Activated naive CD4-positive, alpha-beta T cell treated with anti-CD3 and anti-CD28 coated beads for 36 hours (primary cell): ENCODE results near the gene CACNA1C. TPM values are rescaled to one million over a fixed set of nuclear protein-coding genes. Genes with fewer than 3 reads are reported as not detected.

Experiments
- CTCF ChIA-PET: fragments of 350-600 bp; sonication (Branson Sonifier 250); formaldehyde crosslinking; loops from one replicate; lab custom pipeline; 2021; ENCODE audit warnings: antibody characterized with exemption; lab: Charles Lee
- DNase-seq: peaks from one replicate; pipeline ENCODE4 v3.0.0-alpha.2; 2020
- H3K27ac Mint-ChIP-seq: one replicate; pipeline ENCODE4 v1.8.0; 2021; ENCODE audit warnings: mild to moderate bottlenecking, mixed read lengths
- H3K27me3 Mint-ChIP-seq: one replicate; pipeline ENCODE4 v1.8.0; 2021; ENCODE audit warnings: low read depth, mixed read lengths
- H3K36me3 Mint-ChIP-seq: one replicate; pipeline ENCODE4 v1.8.0; 2021; ENCODE audit warnings: low read depth, mixed read lengths
- H3K4me1 Mint-ChIP-seq: one replicate; pipeline ENCODE4 v1.8.0; 2021; ENCODE audit warnings: low read depth, mixed read lengths
- H3K4me3 Mint-ChIP-seq: one replicate; pipeline ENCODE4 v1.8.0; 2021; ENCODE audit warnings: mild to moderate bottlenecking, moderate library complexity, mixed read lengths
- H3K9me3 Mint-ChIP-seq: one replicate; pipeline ENCODE4 v1.8.0; 2021; ENCODE audit warnings: mixed read lengths
- intact Hi-C: fragments of 100-400 bp; cut with micrococcal nuclease; formaldehyde crosslinking; loops from one replicate; pipeline ENCODE4 v1.15.1; 2023
- total RNA-seq, 2 experiments: library from RNA; stranded (reverse); gene quantifications; one replicate each; pipeline ENCODE4 v1.2.3, GENCODE V29; 2021

CACNA1C gene
- total RNA-seq, 2 experiments from 2014 or later: 0.02 to 0.12 TPM

- no peak for DNase-seq
- Mint-ChIP-seq H3K27ac (no peak overlapping the region), H3K4me3 (no peak overlapping the region), H3K27me3 (peaks cover 2% of the 10 kb centered on the region), H3K36me3 (no peaks in the 10 kb centered on the region), H3K9me3 (no peaks in the 10 kb centered on the region), H3K4me1 (no peaks in the 10 kb centered on the region)
- intact Hi-C loops: no loop called here
- CTCF ChIA-PET: no interaction called here
These were observed 56.3 kb downstream of the CACNA1C start for GRCh38 chr12:2108975-2109671.

GRCh38 chr12:2110127-2110526, 57.3 kb downstream of the CACNA1C start:
- Mint-ChIP-seq H3K4me3 (no peak overlapping the region), H3K9me3 (no peaks in the 10 kb centered on the region), H3K4me1 (no peaks in the 10 kb centered on the region), H3K36me3 (no peaks in the 10 kb centered on the region), H3K27ac (no peak overlapping the region), H3K27me3 (peaks cover 2% of the 10 kb centered on the region)
- intact Hi-C loops: no loop called here
- DNase-seq: no peak
- CTCF ChIA-PET: no interaction called here

- no peak for DNase-seq
- no peaks in the 10 kb centered on the region for H3K36me3 Mint-ChIP-seq
- H3K4me3 Mint-ChIP-seq: no peak overlapping the region
- no peak overlapping the region for H3K27ac Mint-ChIP-seq
- no peaks in the 10 kb centered on the region for H3K4me1 Mint-ChIP-seq
- CTCF ChIA-PET: no interaction called here
- no peaks in the 10 kb centered on the region for H3K27me3 Mint-ChIP-seq
- intact Hi-C loops: no loop called here
- no peaks in the 10 kb centered on the region for H3K9me3 Mint-ChIP-seq
These were observed 58.2 kb downstream of the CACNA1C start for GRCh38 chr12:2110849-2111566.

GRCh38 chr12:2111826-2112225, 59.0 kb downstream of the CACNA1C start:
- intact Hi-C loops: no loop called here
- Mint-ChIP-seq H3K9me3 (no peaks in the 10 kb centered on the region), H3K4me3 (no peak overlapping the region), H3K27me3 (no peaks in the 10 kb centered on the region), H3K27ac (no peak overlapping the region), H3K36me3 (no peaks in the 10 kb centered on the region), H3K4me1 (no peaks in the 10 kb centered on the region)
- CTCF ChIA-PET: no interaction called here
- DNase-seq: no peak

- Mint-ChIP-seq H3K36me3 (no peaks in the 10 kb centered on the region), H3K9me3 (no peaks in the 10 kb centered on the region), H3K4me1 (no peaks in the 10 kb centered on the region), H3K27ac (no peak overlapping the region), H3K4me3 (no peak overlapping the region), H3K27me3 (no peaks in the 10 kb centered on the region)
- CTCF ChIA-PET: no interaction called here
- intact Hi-C loops: no loop called here
- DNase-seq: no peak
These were observed 59.6 kb downstream of the CACNA1C start for GRCh38 chr12:2112401-2112800.

GRCh38 chr12:2113119-2113912, 60.5 kb downstream of the CACNA1C start:
- H3K27ac Mint-ChIP-seq: no peak overlapping the region

GRCh38 chr12:2114071-2114470, 61.3 kb downstream of the CACNA1C start:
- Mint-ChIP-seq H3K27me3 (no peaks in the 10 kb centered on the region), H3K4me1 (no peaks in the 10 kb centered on the region), H3K36me3 (no peaks in the 10 kb centered on the region), H3K4me3 (no peak overlapping the region), H3K9me3 (no peaks in the 10 kb centered on the region), H3K27ac (no peak overlapping the region)
- no peak for DNase-seq
- CTCF ChIA-PET: no interaction called here
- intact Hi-C loops: no loop called here

More at GRCh38 chr12:2113119-2113912, 60.5 kb downstream of the CACNA1C start:
- Mint-ChIP-seq H3K4me3 (no peak overlapping the region), H3K4me1 (no peaks in the 10 kb centered on the region), H3K9me3 (no peaks in the 10 kb centered on the region), H3K27me3 (no peaks in the 10 kb centered on the region), H3K36me3 (no peaks in the 10 kb centered on the region)
- intact Hi-C loops: no loop called here
- DNase-seq: no peak
- CTCF ChIA-PET: no interaction called here

- Mint-ChIP-seq H3K27me3 (no peaks in the 10 kb centered on the region), H3K4me3 (no peak overlapping the region), H3K36me3 (no peaks in the 10 kb centered on the region), H3K9me3 (no peaks in the 10 kb centered on the region), H3K4me1 (no peaks in the 10 kb centered on the region), H3K27ac (no peak overlapping the region)
- CTCF ChIA-PET: interaction anchor here (0.6 kb wide), 1 partner anchor 72 kb away, joined by 3 read pairs; no protein-coding TSS in a partner anchor
- intact Hi-C loops: no loop called here
- no peak for DNase-seq
These were observed 62.5 kb downstream of the CACNA1C start for GRCh38 chr12:2115101-2115845.

GRCh38 chr12:2117541-2117940, 64.8 kb downstream of the CACNA1C start:
- H3K27ac Mint-ChIP-seq: no peak overlapping the region
- no peaks in the 10 kb centered on the region for H3K9me3 Mint-ChIP-seq
- H3K4me3 Mint-ChIP-seq: no peak overlapping the region
- no peaks in the 10 kb centered on the region for H3K4me1 Mint-ChIP-seq
- no peak for DNase-seq
- no peaks in the 10 kb centered on the region for H3K36me3 Mint-ChIP-seq
- intact Hi-C loops: no loop called here
- CTCF ChIA-PET: no interaction called here
- no peaks in the 10 kb centered on the region for H3K27me3 Mint-ChIP-seq

GRCh38 chr12:2118061-2118460, 65.3 kb downstream of the CACNA1C start:
- no peak overlapping the region for H3K4me3 Mint-ChIP-seq
- CTCF ChIA-PET: no interaction called here
- no peak overlapping the region for H3K27ac Mint-ChIP-seq
- no peaks in the 10 kb centered on the region for H3K36me3 Mint-ChIP-seq
- no peak for DNase-seq
- intact Hi-C loops: no loop called here
- H3K9me3 Mint-ChIP-seq: no peaks in the 10 kb centered on the region
- H3K4me1 Mint-ChIP-seq: no peaks in the 10 kb centered on the region
- no peaks in the 10 kb centered on the region for H3K27me3 Mint-ChIP-seq

- Mint-ChIP-seq H3K9me3 (no peaks in the 10 kb centered on the region), H3K4me1 (no peaks in the 10 kb centered on the region), H3K4me3 (no peak overlapping the region), H3K27me3 (no peaks in the 10 kb centered on the region), H3K36me3 (no peaks in the 10 kb centered on the region), H3K27ac (no peak overlapping the region)
- CTCF ChIA-PET: no interaction called here
- no peak for DNase-seq
- intact Hi-C loops: no loop called here
These were observed 65.9 kb downstream of the CACNA1C start for GRCh38 chr12:2118481-2119255.
